ENCODE measurements around the gene KMT5C.
A peak's percentile ranks its signal among the peaks of the same experiment; 100 is the strongest.

Gene KMT5C

DNA sequence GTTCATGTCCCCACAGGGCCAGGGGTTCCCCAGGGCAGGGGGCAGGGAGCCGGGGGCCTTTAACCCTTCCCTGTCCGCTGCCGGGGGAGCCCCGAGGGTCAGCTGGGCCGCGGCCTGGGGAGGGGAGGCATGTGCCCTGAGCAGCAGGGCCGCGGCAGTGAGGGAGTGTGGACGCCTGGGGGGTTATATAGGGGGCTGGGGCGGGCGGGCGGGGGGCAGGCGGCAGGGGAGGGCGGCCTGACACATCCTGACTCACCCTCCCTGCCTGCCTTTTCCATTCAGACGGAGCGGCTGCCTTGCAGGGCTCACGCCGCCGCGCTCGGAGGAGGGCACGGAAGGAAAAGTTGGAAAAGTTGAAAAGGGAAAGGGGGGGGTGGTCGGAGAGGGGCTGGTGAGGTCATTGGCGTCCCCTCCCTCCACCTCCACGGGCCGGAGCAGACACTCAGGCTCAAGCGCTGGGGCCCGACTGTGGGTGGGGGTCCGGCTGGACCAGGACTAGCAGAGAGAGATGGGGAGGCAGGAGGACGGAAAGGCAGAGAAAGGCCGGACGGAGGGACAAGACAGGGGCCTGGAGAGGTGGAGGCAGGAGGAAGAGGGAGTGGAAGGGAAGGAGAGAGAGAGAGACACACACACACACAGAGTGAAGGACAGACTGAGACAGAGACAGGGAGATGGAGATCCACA lies 30.8 kb downstream of the KMT5C start, which contains the start of gene IL11:
Gene IL11 (minus strand): TSS at position 159 of the 684 bp plus-strand sequence. CDS start 153 bp downstream, at position 6.
- Histone ChIP-seq H2BK5ac (ENCODE audit: low read depth, low read length, poor library complexity, severe bottlenecking) (peak within 1 kb of the TSS; percentile 92), H2BK15ac (ENCODE audit: low read depth, poor library complexity, severe bottlenecking) (peak within 1 kb of the TSS; percentile 90), H3K4me2 (ENCODE audit: low read length, poor library complexity, severe bottlenecking) (peak within 1 kb of the TSS; percentile 83), H3K79me1 (replicated peaks; ENCODE audit: low read length, poor library complexity, severe bottlenecking) (peaks cover 6% of the 10 kb centered on the region), H3K9ac (ENCODE audit: low read length) (peak within 1 kb of the TSS; percentile 74), H2BK12ac (ENCODE audit: low read length in 2 of 2) (peak within 1 kb of the TSS in 1 of 2 experiments; percentile 90), H3K18ac (ENCODE audit: low read depth in 1 of 2, low read length in 2 of 2) (peak within 1 kb of the TSS; percentile 45 to 85), H3K14ac (ENCODE audit: low read length in 2 of 2) (peak within 1 kb of the TSS in 1 of 2 experiments; percentile 68), H4K8ac (ENCODE audit: low read length) (peak within 1 kb of the TSS; percentile 45), H3K4ac (ENCODE audit: low read depth in 1 of 2, low read length in 2 of 2) (peak within 1 kb of the TSS; percentile 46 to 57), H3K23ac (ENCODE audit: low read length in 2 of 2) (peak within 1 kb of the TSS in 1 of 2 experiments; percentile 47), H2BK120ac (ENCODE audit: low read depth, low read length) (peak within 1 kb of the TSS; percentile 27), H2AFZ (ENCODE audit: low read depth, low read length) (peak within 1 kb of the TSS; percentile 84), H2AK5ac (ENCODE audit: low read length, severe bottlenecking) (peak within 1 kb of the TSS; percentile 58), H3K36me3 (ENCODE audit: control insufficient read depth in 1 of 2, insufficient read depth in 2 of 2, low read depth in 1 of 2, low read length in 2 of 2) (peaks cover 0 to 30% of the 10 kb centered on the region in 2 experiments), H3K4me1 (ENCODE audit: control insufficient read depth, insufficient read depth, low read depth, low read length) (peaks cover 59% of the 10 kb centered on the region), H3K4me3 (ENCODE audit: insufficient read depth in 1 of 2, low read depth in 1 of 2, low read length in 2 of 2) (peak within 1 kb of the TSS; percentile 78 to 84), H3K9me3 (ENCODE audit: control insufficient read depth, low read length) (no peaks in the 10 kb centered on the region), H3K27ac (ENCODE audit: low read length, poor library complexity, severe bottlenecking) (peak within 1 kb of the TSS; percentile 94), H4K91ac (ENCODE audit: low read length) (no peak within 1 kb of the TSS), H3K27me3 (ENCODE audit: control insufficient read depth in 1 of 2, insufficient read depth in 1 of 2, low read length in 2 of 2) (peaks cover 0 to 9% of the 10 kb centered on the region in 2 experiments)
- DNase-seq = peak; percentile 84
- 5% methylated on average over 19 of the region's 32 CpGs for WGBS

DNA sequence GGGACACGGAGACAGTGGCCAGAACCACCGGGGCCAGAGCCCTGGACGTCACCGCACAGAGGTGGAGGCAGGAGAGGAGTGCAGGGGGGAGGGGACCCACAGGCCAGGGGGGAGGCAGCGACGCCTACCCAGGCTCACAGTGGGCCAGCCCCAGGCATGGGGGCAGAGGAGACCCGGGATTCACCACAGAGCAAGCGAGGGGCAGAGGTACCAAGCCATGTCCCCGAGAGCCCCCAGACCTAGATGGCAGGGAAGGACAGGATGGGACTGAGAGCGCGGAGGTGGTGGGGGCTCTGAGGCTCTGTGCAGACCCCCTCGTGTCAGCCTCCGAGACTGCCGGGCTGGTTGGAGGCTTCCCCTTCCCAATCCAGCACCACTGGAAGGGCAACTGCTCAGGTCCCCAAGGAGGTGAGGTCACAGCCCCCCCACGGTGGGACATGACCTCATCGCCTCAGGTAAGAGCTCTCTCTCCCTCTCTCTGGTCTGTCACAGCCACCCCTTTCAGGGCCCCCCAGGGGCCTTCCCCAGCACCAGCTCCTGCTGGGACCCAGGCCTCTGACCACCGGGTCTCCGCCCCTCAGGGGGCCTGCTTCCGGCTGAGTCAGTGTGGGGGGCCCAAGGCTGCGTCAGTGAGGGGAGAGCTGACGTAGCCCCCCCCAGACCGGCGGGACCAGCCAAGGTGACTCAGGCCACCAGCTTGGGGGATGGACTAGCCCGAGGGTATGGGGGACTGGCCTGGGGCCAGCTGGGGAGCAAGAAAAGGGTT lies 32.8 kb downstream of the KMT5C start:
- 47% methylated on average over 19 of the region's 24 CpGs for whole genome bisulfite sequencing
- peak overlapping the region; percentile 92 for H2BK5ac ChIP-seq (ENCODE audit: low read depth, low read length, poor library complexity, severe bottlenecking)
- no peak overlapping the region for H2AFZ ChIP-seq (ENCODE audit: low read depth, low read length)
- no peak overlapping the region for H3K4me3 ChIP-seq (ENCODE audit: insufficient read depth in 1 of 2, low read depth in 1 of 2, low read length in 2 of 2)
- H2AK5ac ChIP-seq (ENCODE audit: low read length, severe bottlenecking) = peak overlapping the region; percentile 16
- H2BK120ac ChIP-seq (ENCODE audit: low read depth, low read length) = no peak overlapping the region
- H3K27me3 ChIP-seq (ENCODE audit: control insufficient read depth in 1 of 2, insufficient read depth in 1 of 2, low read length in 2 of 2) = peaks cover 0 to 16% of the 10 kb centered on the region in 2 experiments
- H3K27ac ChIP-seq (ENCODE audit: low read length, poor library complexity, severe bottlenecking) = peak overlapping the region; percentile 93
- H3K79me1 ChIP-seq (replicated peaks; ENCODE audit: low read length, poor library complexity, severe bottlenecking) = peaks cover 3% of the 10 kb centered on the region
- peak overlapping the region; percentile 54 for H4K8ac ChIP-seq (ENCODE audit: low read length)
- peak overlapping the region in 1 of 2 experiments; percentile 43 for H3K4ac ChIP-seq (ENCODE audit: low read depth in 1 of 2, low read length in 2 of 2)
- H3K36me3 ChIP-seq (ENCODE audit: control insufficient read depth in 1 of 2, insufficient read depth in 2 of 2, low read depth in 1 of 2, low read length in 2 of 2) = peaks cover 0 to 12% of the 10 kb centered on the region in 2 experiments
- no peak overlapping the region for H3K4me2 ChIP-seq (ENCODE audit: low read length, poor library complexity, severe bottlenecking)
- peak overlapping the region; percentile 92 for H2BK15ac ChIP-seq (ENCODE audit: low read depth, poor library complexity, severe bottlenecking)
- peak overlapping the region in 1 of 2 experiments; percentile 79 for H2BK12ac ChIP-seq (ENCODE audit: low read length in 2 of 2)
- H3K14ac ChIP-seq (ENCODE audit: low read length in 2 of 2) = peak overlapping the region in 1 of 2 experiments; percentile 48
- peak overlapping the region; percentile 19 for H4K91ac ChIP-seq (ENCODE audit: low read length)
- no peak overlapping the region for H3K23ac ChIP-seq (ENCODE audit: low read length in 2 of 2)
- H3K18ac ChIP-seq (ENCODE audit: low read depth in 1 of 2, low read length in 2 of 2) = peak overlapping the region in 1 of 2 experiments; percentile 34
- H3K9ac ChIP-seq (ENCODE audit: low read length) = no peak overlapping the region
- H3K9me3 ChIP-seq (ENCODE audit: control insufficient read depth, low read length) = no peaks in the 10 kb centered on the region
- peak; percentile 79 for DNase-seq
- H3K4me1 ChIP-seq (ENCODE audit: control insufficient read depth, insufficient read depth, low read depth, low read length) = peaks cover 68% of the 10 kb centered on the region

DNA sequence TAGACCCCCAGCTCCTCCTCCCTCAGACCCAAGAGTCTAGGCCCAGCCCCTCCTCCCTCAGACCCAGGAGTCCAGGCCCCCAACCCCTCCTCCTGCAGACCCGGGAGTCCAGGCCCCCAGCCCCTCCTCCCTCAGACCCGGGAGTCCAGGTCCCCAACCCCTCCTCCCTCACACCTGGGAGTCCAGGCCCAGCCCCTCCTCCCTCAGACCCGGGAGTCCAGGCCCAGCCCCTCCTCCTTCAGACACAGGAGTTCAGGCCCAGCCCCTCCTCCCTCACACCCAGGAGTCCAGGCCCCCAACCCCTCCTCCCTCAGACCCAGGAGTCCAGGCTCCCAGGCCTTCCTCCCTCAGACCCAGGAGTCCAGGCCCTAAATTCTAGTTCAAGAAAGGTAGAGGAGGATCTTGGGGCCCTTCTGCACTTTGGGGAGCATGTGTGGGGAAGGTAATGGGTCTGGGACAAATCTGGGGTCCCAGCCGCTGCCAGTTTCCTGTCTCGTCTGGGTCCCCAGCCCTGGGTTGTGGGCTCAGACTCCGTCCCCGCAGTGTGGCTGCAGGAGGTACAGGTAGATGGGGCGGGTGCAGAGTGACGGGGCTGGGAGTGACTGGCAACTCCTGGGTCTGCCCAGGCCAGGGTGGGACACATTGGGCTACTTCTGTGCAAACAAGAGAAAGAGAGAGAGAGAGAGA lies 33.8 kb downstream of the KMT5C start:
- peak overlapping the region; percentile 1 for H4K91ac ChIP-seq (ENCODE audit: low read length)

More for the DNA sequence above, 33.8 kb downstream of the KMT5C start:
- Histone ChIP-seq H3K9ac (ENCODE audit: low read length) (no peak overlapping the region), H3K14ac (ENCODE audit: low read length in 2 of 2) (no peak overlapping the region), H3K4me2 (ENCODE audit: low read length, poor library complexity, severe bottlenecking) (no peak overlapping the region), H3K4me1 (ENCODE audit: control insufficient read depth, insufficient read depth, low read depth, low read length) (peaks cover 65% of the 10 kb centered on the region), H3K27ac (ENCODE audit: low read length, poor library complexity, severe bottlenecking) (peak overlapping the region; percentile 93), H3K36me3 (ENCODE audit: control insufficient read depth in 1 of 2, insufficient read depth in 2 of 2, low read depth in 1 of 2, low read length in 2 of 2) (peaks cover 0 to 2% of the 10 kb centered on the region in 2 experiments), H3K79me1 (replicated peaks; ENCODE audit: low read length, poor library complexity, severe bottlenecking) (no peaks in the 10 kb centered on the region), H3K4ac (ENCODE audit: low read depth in 1 of 2, low read length in 2 of 2) (peak overlapping the region; percentile 28 to 63), H2BK12ac (ENCODE audit: low read length in 2 of 2) (peak overlapping the region in 1 of 2 experiments; percentile 85), H2BK120ac (ENCODE audit: low read depth, low read length) (peak overlapping the region; percentile 69), H2BK5ac (ENCODE audit: low read depth, low read length, poor library complexity, severe bottlenecking) (peak overlapping the region; percentile 92), H3K23ac (ENCODE audit: low read length in 2 of 2) (no peak overlapping the region), H3K27me3 (ENCODE audit: control insufficient read depth in 1 of 2, insufficient read depth in 1 of 2, low read length in 2 of 2) (peaks cover 0 to 22% of the 10 kb centered on the region in 2 experiments), H2BK15ac (ENCODE audit: low read depth, poor library complexity, severe bottlenecking) (no peak overlapping the region), H2AFZ (ENCODE audit: low read depth, low read length) (no peak overlapping the region), H3K4me3 (ENCODE audit: insufficient read depth in 1 of 2, low read depth in 1 of 2, low read length in 2 of 2) (no peak overlapping the region), H3K18ac (ENCODE audit: low read depth in 1 of 2, low read length in 2 of 2) (peak overlapping the region; percentile 72 to 85), H2AK5ac (ENCODE audit: low read length, severe bottlenecking) (peak overlapping the region; percentile 87), H3K9me3 (ENCODE audit: control insufficient read depth, low read length) (no peaks in the 10 kb centered on the region), H4K8ac (ENCODE audit: low read length) (peak overlapping the region; percentile 78)
- 60% methylated on average over 8 of the region's 9 CpGs for WGBS
- DNase-seq = no peak

Data from mesenchymal stem cell (in vitro differentiated cells and primary cell).